Spleen (tissue), 11 donors: Measurements from ENCODE around the gene STARD7. TPM values are rescaled to one million over a fixed set of nuclear protein-coding genes. Genes with fewer than 3 reads are reported as not detected.
"Not testable (repeated sequence)": the region's sequence is repeated elsewhere in the genome, so short reads cannot be mapped to it uniquely, and the experiment has no call there.

Experiments
- DNase-seq: peaks from one replicate; pipeline ENCODE4 v3.0.0-alpha.2; 2020
- H3K27ac ChIP-seq, 8 donors: fragments of 200-600 bp; sonication (generic) in 7 of 8; 1 replicate in 4 of 8; 2 replicates in 4 of 8; pipeline versions ENCODE4 v1.5.0 to v1.8.0; 2016 to 2021; ENCODE audit warnings: inconsistent platforms in 4 of 8, mild to moderate bottlenecking in 4 of 8, moderate library complexity in 1 of 8
- H3K27me3 ChIP-seq, 7 donors: fragments of 200-600 bp; sonication (generic) in 6 of 7; replicated peaks in 1 of 7; 1 replicate in 4 of 7; 2 replicates in 3 of 7; pipeline versions ENCODE4 v1.5.0 to v1.8.0; 2016 to 2021; ENCODE audit warnings: inconsistent platforms in 3 of 7, mild to moderate bottlenecking in 1 of 7
- H3K36me3 ChIP-seq, 6 donors: fragments of 200-600 bp; sonication (generic) in 5 of 6; 1 replicate in 4 of 6; 2 replicates in 2 of 6; pipeline versions ENCODE4 v1.5.0 to v1.8.0; 2016 to 2021; ENCODE audit warnings: inconsistent platforms in 2 of 6
- H3K4me1 ChIP-seq, 6 donors: fragments of 200-600 bp; sonication (generic) in 5 of 6; 1 replicate in 3 of 6; 2 replicates in 3 of 6; pipeline versions ENCODE4 v1.5.0 to v1.8.0; 2016 to 2021; ENCODE audit warnings: inconsistent platforms in 3 of 6
- H3K4me3 ChIP-seq, 8 donors: fragments of 200-600 bp; sonication (generic) in 7 of 8; 1 replicate in 4 of 8; 2 replicates in 4 of 8; pipeline versions ENCODE4 v1.5.0 to v1.8.0; 2016 to 2021; ENCODE audit warnings: inconsistent platforms in 4 of 8, mild to moderate bottlenecking in 4 of 8, moderate library complexity in 2 of 8
- H3K9me3 ChIP-seq, 8 donors: fragments of 200-600 bp; sonication (generic) in 7 of 8; 1 replicate in 4 of 8; 2 replicates in 4 of 8; pipeline versions ENCODE4 v1.5.0 to v1.8.0; 2016 to 2021; ENCODE audit warnings: inconsistent platforms in 4 of 8
- POLR2A ChIP-seq, 3 donors: fragments of 450-650 bp; IDR thresholded peaks; one replicate each; pipeline ENCODE4 v1.5.1; 2017; ENCODE audit warnings: antibody characterized with exemption in 3 of 3, mild to moderate bottlenecking in 1 of 3
- POLR2AphosphoS5 ChIP-seq, 3 donors: sonication (generic); formaldehyde crosslinking; IDR thresholded peaks; one replicate each; pipeline ENCODE4 v1.5.1; 2017; ENCODE audit warnings: antibody characterized with exemption in 3 of 3
- WGBS, 5 donors: extraction: QIAGEN DNeasy Blood & Tissue Kit in 3 of 5; methylation state at CpG; one replicate each; pipeline versions ENCODE4 v1.1.5 to v1.1.7; 2013 to 2018; 5-methylcytosine and 5-hydroxymethylcytosine counted together
- intact Hi-C: fragments of 100-400 bp; cut with DNase I; formaldehyde crosslinking; loops from one replicate; pipeline ENCODE4 v1.15.0; 2023; ENCODE audit warnings: low total_unique reads
- polyA plus RNA-seq, 3 donors: library from polyadenylated mRNA; stranded (reverse); fragments of 200-250 nt; gene quantifications; one replicate each; pipeline ENCODE4 v1.2.1, GENCODE V29; 2013
- total RNA-seq, 7 donors: library from RNA; depleted of rRNA in 3 of 7; stranded (reverse); fragments of >200 nt in 3 of 7; fragmentation: NEBNext Ultra II Directional in 4 of 7; extraction: Animal tissue kit (Norgen Biotek cat#: 25700) in 4 of 7; gene quantifications; one replicate each; pipeline versions ENCODE4 v1.1.0 to v1.2.1, GENCODE V29; 2016 to 2021
- TF ChIP-seq, protein P1 (sequence below), 11 experiments: fragments of 200-600 bp in 7 of 11; fragments of 450-650 bp in 4 of 11; sonication (generic) in 4 of 11; IDR thresholded peaks in 8 of 11; conservative IDR thresholded peaks in 3 of 11; 1 replicate in 7 of 11; 2 replicates in 4 of 11; pipeline versions ENCODE4 v1.4.0 to v1.8.0; 2016 to 2021; ENCODE audit warnings: antibody characterized with exemption in 11 of 11, inconsistent platforms in 4 of 11, mild to moderate bottlenecking in 1 of 11
- donor health status: healthy with polysubstance abuse.
- donor health status: DM: no; HTN: no; CAD: no; lungs with moderate emphysema.
- donor health status: DM: no; HTN: no; CAD: no.
- donor health status: Bipolar disorder and iron deficiency.
- donor health status: healthy.
- donor health status: DM: no; HTN: no; CAD: no.
- donor health status: DM: yes; HTN: yes; CAD: no.

STARD7 gene
- total and polyA plus RNA-seq, 10 donors, result 45.1 to 174 (median 108) TPM

DNA sequence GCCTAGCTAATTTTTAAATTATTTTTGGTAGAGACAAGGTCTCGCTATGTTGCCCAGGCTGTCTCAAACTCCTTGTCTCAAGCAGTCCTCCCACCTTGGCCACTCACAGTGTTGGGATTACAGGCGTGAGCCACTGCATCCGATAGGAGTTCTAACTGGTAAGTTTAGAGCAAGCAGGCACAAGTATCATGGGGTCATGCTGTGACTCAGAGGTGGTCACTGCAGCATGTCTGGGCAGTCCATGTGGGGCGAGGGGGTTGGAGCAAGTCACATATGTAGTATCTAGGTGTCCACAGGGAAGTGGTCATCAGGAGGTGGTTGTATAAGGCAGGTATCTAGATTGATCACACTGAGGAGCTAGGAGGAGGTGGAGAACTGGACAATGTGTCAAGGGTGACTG, 22.7 kb upstream of the STARD7 start:
- peaks cover 0 to 20% (median 13%) of the 10 kb centered on the region in 6 donors for H3K4me1 ChIP-seq
- H3K36me3 ChIP-seq, result no peaks in the 10 kb centered on the region
- H3K27me3 ChIP-seq, result no peaks in the 10 kb centered on the region
- DNase-seq, result no peak
- TF ChIP-seq POLR2AphosphoS5 (IDR thresholded peaks at IDR 0.05), result no peak
- TF ChIP-seq POLR2A (IDR thresholded peaks at IDR 0.05), result no peak
- TF ChIP-seq, protein P1, sequence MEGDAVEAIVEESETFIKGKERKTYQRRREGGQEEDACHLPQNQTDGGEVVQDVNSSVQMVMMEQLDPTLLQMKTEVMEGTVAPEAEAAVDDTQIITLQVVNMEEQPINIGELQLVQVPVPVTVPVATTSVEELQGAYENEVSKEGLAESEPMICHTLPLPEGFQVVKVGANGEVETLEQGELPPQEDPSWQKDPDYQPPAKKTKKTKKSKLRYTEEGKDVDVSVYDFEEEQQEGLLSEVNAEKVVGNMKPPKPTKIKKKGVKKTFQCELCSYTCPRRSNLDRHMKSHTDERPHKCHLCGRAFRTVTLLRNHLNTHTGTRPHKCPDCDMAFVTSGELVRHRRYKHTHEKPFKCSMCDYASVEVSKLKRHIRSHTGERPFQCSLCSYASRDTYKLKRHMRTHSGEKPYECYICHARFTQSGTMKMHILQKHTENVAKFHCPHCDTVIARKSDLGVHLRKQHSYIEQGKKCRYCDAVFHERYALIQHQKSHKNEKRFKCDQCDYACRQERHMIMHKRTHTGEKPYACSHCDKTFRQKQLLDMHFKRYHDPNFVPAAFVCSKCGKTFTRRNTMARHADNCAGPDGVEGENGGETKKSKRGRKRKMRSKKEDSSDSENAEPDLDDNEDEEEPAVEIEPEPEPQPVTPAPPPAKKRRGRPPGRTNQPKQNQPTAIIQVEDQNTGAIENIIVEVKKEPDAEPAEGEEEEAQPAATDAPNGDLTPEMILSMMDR (IDR thresholded peaks at IDR 0.05 in 8 of 11, conservative IDR thresholded peaks at IDR 0.05 in 3 of 11), result no peak
- intact Hi-C loops, result no loop called here
- no peaks in the 10 kb centered on the region for H3K9me3 ChIP-seq
- no peak overlapping the region for H3K27ac ChIP-seq
- WGBS, 5 donors, result 95 to 100% (median 95%) methylated on average over 4 of the region's 4 CpGs
- no peak overlapping the region for H3K4me3 ChIP-seq

DNA sequence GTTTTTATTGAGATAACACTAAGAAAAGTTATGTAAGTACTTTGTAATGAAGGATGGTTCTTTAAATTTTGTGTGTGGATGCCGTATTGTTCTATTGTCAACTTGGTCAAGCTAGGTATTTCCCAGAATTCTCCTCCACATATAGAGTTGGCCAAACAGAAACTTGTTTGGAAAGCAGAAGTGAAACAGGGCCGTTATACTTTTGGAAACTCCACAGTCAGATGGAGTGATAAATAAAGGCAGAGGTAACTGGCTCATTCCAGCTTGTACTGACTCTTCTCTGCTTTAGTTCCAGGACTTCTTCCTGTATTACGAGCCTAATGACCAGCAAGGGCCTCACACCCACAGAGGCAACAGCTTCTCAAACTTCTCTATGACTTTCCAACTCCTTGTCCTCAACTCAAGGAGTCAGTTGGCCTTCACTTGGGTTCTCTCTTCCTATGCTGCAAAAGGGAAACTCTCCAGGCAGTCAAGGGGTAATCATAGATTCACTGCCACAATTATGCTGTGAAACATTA, 16.4 kb upstream of the STARD7 start:
- intact Hi-C loops, result no loop called here
- peaks cover 0 to 28% (median 12%) of the 10 kb centered on the region in 6 donors for H3K4me1 ChIP-seq
- peak overlapping the region in 7 of 8 donors; percentile 42 to 81 (median 60) for H3K27ac ChIP-seq
- H3K4me3 ChIP-seq, result no peak overlapping the region
- no peaks in the 10 kb centered on the region for H3K9me3 ChIP-seq
- TF ChIP-seq POLR2A (IDR thresholded peaks at IDR 0.05) (no peak), POLR2AphosphoS5 (IDR thresholded peaks at IDR 0.05) (no peak)
- TF ChIP-seq, protein P1 (IDR thresholded peaks at IDR 0.05 in 8 of 11, conservative IDR thresholded peaks at IDR 0.05 in 3 of 11), result no peak
- H3K27me3 ChIP-seq, result no peaks in the 10 kb centered on the region
- no peak for DNase-seq
- no peaks in the 10 kb centered on the region for H3K36me3 ChIP-seq
- 22 to 48% (median 34%) methylated on average over 3 of the region's 3 CpGs for WGBS, 5 donors

DNA sequence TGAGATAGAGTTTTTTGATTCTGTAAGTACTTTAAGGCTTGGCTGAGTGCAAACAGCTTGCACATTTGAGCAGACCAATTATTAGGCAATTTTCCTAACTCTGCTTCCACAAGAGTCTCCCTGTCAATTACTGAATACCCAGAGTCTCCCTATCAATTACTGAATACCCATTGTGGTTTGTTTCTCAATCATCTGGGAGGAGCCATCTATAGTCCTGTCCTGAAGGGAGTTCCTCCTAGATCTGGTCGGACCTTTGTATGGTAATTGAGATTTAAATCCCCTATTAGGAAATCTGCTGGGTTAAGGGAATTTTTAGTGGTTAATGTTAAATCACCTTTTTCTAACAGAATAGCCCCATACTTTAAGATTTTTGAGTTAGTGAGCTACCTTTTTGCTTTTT, 12.5 kb upstream of the STARD7 start:
- intact Hi-C loops, result not testable (repeated sequence)
- H3K27ac ChIP-seq, result peak overlapping the region in 1 of 8 donors; percentile 12

DNA sequence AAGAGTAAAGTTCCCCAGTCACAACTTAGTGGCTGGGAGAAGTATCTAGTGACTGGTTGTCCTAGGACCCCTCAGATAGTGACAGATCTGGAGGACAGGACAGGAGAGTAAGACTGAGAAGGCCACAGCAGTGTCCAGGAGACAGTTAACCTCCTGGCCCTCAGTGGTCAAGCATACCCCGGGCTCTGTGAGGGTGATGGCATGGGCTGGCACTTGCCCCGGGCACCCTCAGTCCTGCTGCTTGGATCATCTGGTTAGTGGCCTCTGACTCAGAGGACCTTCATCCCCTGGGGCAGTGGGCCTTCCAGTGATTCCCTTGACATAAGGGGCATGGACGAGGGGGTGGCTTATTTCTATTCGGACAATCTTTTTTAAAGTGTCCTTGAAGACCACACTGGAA, 11.3 kb upstream of the STARD7 start:
- H3K9me3 ChIP-seq, H3K27ac ChIP-seq, H3K36me3 ChIP-seq, H3K27me3 ChIP-seq, DNase-seq, intact Hi-C loops, H3K4me3 ChIP-seq: not testable (repeated sequence)
- H3K4me1 ChIP-seq, result peaks cover 0 to 40% (median 9%) of the 10 kb centered on the region in 6 donors
- 85 to 98% (median 95%) methylated on average over 3 to 4 of the region's 4 CpGs for WGBS, 5 donors

More for the DNA sequence above, 12.5 kb upstream of the STARD7 start:
- H3K36me3 ChIP-seq, H3K4me3 ChIP-seq, H3K27me3 ChIP-seq, H3K9me3 ChIP-seq, DNase-seq: not testable (repeated sequence)
- WGBS, 5 donors, result 56 to 87% (median 77%) methylated on average over 1 of the region's 1 CpG
- peaks cover 0 to 39% (median 12%) of the 10 kb centered on the region in 6 donors for H3K4me1 ChIP-seq

DNA sequence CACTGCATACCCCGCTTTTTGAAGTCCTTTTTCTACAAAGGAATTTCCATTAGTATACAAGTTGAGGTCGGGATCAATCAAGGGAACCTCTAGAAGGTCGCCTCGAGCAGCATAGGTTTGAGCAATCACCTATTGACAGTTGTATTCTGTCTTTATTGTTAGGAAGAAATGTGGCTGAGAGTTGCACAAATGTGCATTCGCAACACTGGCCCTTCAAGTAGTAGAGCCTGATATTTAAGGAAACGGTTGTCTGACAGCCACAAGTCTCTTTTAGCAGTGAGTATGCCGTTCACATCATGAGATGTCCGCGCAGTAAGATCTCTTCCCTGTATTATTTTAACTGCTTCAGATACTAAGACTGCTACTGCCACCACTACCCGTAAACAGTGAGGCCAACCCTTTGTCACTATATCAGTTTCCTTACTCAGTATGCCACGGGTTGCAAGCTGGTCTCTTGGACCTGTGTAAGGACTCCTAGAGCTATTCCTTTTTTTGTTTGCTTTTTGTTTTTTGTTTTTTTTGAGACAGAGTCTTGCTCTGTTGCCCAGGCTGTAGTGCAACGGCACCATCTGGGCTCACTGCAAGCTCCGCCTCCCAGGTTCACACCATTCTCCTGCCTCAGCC, 10.0 kb upstream of the STARD7 start:
- Histone ChIP-seq H3K9me3 (no peaks in the 10 kb centered on the region), H3K36me3 (no peaks in the 10 kb centered on the region), H3K4me1 (peaks cover 0 to 42% (median 7%) of the 10 kb centered on the region in 6 donors), H3K4me3 (no peak overlapping the region), H3K27me3 (no peaks in the 10 kb centered on the region), H3K27ac (peak overlapping the region in 2 of 8 donors; percentile 23 to 24)
- intact Hi-C loops, result no loop called here
- 63 to 92% (median 84%) methylated on average over 13 of the region's 13 CpGs for WGBS, 5 donors
- TF ChIP-seq, protein P1 (IDR thresholded peaks at IDR 0.05 in 8 of 11, conservative IDR thresholded peaks at IDR 0.05 in 3 of 11), result no peak
- no peak for TF ChIP-seq POLR2A (IDR thresholded peaks at IDR 0.05)
- DNase-seq, result no peak
